GM19452 (cell line): Measurements from ENCODE around the gene ANAPC16.
"Not testable (repeated sequence)": the region's sequence is repeated elsewhere in the genome, so short reads cannot be mapped to it uniquely, and the experiment has no call there.

Experiments
- ATAC-seq: cut with Tn5 transposase; IDR thresholded peaks from one replicate; pipeline ENCODE4 v1.9.1; 2021; ENCODE audit not compliant: unreplicated experiment

Gene ANAPC16

GRCh38 chr10:72211381-72211780, 4.4 kb upstream of the ANAPC16 start:
- not testable (repeated sequence) for ATAC-seq

GRCh38 chr10:72211832-72212231, 4.0 kb upstream of the ANAPC16 start:
- not testable (repeated sequence) for ATAC-seq

DNA sequence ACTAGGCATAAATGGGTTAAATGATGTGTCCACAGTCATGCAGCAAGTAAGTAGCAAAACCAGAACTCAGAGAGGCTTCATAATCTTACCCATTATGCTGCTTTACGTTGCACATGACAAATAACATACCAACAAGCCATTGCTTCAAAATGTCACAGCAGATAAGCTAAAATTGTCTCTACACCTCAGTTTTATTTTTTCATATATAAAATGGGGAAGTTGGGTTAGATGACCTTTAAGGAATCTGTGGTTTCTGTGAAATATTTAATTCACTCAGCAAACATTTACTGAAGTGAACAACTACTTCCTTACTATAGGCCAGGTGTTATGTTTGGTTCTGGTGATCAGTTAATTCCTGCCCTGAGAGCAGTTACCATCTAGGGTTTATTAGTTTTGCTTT, 2.5 kb downstream of the ANAPC16 start:
- ATAC-seq: no peak

- no peak for ATAC-seq
These were observed 2.9 kb downstream of the ANAPC16 start for GRCh38 chr10:72218726-72219125.

DNA sequence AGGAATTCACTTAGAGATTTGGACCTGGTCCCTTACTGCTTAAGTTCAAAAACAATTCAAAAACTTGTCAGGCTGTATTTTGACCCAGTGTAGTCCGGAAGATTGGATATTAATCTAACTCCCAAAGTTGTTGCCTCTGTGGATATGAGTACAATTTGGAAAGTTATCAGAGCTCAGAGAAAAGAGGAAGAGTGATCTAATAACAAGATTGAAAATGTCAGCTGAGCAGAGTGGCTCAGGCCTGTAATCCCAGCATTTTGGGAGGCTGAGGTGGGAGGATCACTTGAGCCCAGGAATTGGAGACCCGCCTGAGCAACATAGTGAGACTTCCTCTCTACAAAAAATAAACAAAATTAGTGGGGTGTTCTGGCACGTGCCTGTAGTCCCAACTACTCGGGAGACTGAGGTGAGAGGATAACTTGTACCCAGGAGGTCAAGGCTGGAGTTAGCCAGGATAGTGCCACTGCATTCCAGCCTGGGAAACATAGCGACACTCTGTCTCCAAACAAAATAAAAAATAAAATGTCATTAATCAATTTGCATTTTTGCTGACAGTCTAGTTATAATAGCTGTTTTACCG, 3.5 kb downstream of the ANAPC16 start:
- no peak for ATAC-seq

GRCh38 chr10:72220637-72221036, 4.8 kb downstream of the ANAPC16 start:
- ATAC-seq: no peak

- no peak for ATAC-seq
These were observed 5.5 kb downstream of the ANAPC16 start for GRCh38 chr10:72221278-72221677.

DNA sequence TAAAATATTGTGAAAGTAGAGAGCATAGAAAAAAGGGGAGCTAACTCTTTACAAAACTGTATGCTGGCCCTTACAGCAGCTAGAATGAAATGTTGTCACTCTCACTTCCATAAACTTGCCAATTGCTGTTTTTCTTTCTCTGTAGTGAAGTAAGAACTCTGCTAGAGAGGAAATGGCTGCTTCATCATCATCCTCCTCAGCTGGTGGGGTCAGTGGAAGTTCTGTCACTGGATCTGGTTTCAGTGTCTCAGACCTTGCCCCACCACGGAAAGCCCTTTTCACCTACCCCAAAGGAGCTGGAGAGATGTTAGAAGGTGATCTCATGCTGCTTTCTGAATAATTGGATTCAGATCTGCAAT, 7.9 kb downstream of the ANAPC16 start:
- ATAC-seq: no peak

GRCh38 chr10:72224191-72224590, 8.4 kb downstream of the ANAPC16 start:
- ATAC-seq: not testable (repeated sequence)

- no peak for ATAC-seq
These were observed 10.7 kb downstream of the ANAPC16 start for GRCh38 chr10:72226418-72227027.

DNA sequence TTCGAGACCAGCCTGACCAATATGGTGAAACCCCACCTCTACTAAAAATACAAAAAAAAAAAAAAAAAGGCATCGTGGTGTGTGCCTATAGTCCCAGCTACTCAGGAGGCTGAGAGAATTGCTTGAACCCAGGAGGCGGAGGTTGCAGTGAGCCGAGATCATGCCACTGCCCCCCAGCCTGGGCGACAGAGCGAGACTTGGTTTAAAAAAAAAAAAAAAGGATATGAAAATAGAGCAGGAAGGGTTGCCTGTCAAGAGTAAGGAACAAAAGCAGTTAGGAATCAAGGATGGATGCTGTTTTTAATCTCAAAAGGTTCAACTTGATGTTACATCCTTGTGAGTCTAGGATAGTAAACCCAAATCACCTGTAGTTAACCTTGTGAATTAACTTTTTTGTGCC, 12.0 kb downstream of the ANAPC16 start:
- no peak for ATAC-seq

GRCh38 chr10:72228318-72228751, 12.5 kb downstream of the ANAPC16 start:
- ATAC-seq: no peak

GRCh38 chr10:72229261-72230251, 13.7 kb downstream of the ANAPC16 start:
- ATAC-seq: no peak

- ATAC-seq: no peak
These were observed 17.8 kb downstream of the ANAPC16 start for GRCh38 chr10:72233621-72234020.

DNA sequence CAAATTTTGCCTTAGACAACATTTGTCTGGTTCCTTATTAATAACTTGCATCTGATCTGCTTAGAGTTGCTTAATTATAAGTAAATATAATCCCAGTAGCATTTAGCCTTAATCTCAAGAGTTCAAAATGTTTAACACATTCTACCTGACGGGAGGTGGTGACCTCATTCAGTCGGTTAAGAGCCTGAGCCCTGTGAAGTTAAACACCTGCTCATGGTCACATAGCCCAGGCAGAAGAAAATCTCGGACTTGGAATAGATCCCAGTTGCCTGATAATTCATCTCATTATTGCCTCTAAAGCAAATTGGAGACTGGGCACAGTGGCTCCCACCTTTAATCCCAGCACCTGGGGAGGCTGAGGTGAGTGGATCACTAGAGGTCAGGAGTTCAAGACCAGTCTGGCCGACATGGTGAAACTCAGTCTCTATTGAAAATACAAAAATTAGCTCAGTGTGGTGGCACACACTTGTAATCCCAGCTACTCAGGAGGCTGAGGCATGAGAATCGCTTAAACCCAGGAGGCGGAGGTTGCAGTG, 18.8 kb downstream of the ANAPC16 start:
- ATAC-seq: no peak

DNA sequence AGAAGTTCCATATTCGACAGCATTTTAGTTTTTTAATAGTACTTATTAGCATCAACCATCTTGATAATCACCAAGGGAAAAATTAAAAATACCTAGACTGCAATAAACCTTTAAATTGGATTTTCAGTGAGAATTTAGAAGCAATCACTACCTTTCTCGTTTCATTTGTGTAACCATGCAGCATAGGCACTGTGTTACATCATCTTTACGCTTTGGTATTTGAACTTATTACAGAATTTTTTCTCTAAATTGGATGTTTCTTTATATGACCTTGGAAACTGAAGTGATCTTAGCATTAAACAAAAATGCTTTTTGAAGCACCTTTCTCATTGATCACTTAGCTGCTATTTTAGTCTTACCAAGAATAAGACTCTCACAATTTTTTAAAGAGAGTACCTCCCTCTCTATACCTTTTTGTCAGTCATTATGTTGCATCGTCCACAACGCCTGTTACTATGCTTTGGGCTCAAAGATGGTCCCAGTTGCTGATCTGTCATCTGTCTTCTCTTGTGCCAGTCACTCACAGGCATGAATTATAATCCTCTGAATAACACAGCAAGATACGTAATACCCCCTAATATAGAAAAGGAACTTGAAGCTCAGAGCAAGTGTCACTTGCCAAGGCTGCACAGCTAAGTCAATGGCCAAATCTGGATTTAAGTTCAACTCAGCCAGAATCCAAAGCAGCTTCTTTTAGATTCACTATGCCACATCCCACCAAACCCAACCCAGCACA, 19.9 kb downstream of the ANAPC16 start:
- no peak for ATAC-seq

- no peak for ATAC-seq
These were observed 22.8 kb downstream of the ANAPC16 start for GRCh38 chr10:72238392-72239175.

DNA sequence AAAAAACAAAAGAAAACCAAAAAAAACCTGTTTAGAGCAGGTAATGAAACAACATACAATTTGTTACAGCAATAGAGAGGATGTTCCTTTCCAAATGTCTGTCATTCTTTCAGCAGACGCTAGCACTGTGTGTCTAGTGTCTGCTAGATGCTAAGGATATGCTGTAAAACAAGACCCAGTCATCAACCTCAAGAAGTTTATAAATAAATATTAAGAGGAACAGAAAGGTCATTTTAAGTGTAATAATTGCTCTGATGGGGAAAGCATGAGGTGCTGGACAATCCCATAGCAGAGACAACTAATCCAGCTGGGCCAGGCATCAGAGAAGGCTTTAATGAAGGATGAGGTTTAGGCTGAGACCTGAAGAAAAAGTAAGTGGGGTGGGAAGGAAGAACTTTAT, 23.6 kb downstream of the ANAPC16 start:
- no peak for ATAC-seq

GRCh38 chr10:72240371-72240770, 24.6 kb downstream of the ANAPC16 start:
- ATAC-seq: no peak

DNA sequence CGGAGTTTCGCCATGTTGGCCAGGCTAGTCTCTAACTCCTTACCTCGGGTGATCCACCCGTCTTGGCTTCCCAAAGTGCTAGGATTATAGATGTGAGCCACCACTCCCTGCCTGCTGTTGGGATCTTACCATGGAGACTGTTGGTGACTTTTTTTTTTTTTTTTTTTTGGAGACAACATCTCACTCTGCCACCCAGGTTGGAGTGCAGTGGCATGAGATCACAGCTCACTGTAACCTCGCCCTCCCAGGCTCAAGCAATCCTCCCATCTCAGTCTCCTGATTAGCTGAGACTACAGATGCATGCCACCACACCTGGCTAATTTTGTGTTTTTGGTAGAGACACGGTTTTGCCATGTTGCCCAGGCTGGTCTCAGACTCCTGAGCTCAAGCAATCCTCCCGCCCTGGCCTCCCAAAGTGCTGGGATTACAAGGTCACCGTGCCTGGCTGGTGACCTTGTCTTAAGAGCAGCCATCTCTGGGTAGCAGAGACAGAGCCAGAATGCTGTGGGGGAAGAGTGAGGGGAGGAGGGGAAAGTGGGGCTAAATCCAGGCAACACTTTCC, 26.0 kb downstream of the ANAPC16 start:
- no peak for ATAC-seq
